MCF 10A (cell line): Measurements from ENCODE around the gene PARD3B. TPM values are rescaled to one million over a fixed set of nuclear protein-coding genes. Genes with fewer than 3 reads are reported as not detected.
A peak's percentile ranks its signal among the peaks of the same experiment; 100 is the strongest.

Experiments
- BruUV-seq: library from RNA; stranded (reverse); fragments of 400-500 nt; replicated peaks from 2 replicates; lab custom pipeline; 2021; lab: Mats Ljungman, UMichigan
- CTCF ChIA-PET: fragments of 300-600 bp; sonication (Branson Sonifier 250); formaldehyde crosslinking; extraction: SDS; loops from one replicate; lab custom pipeline; 2021; ENCODE audit warnings: antibody characterized with exemption, inconsistent platforms; lab: Yijun Ruan, JAX
- POLR2A ChIA-PET: fragments of 300-600, 350-650 bp; sonication (Branson Sonifier 250); formaldehyde crosslinking; extraction: SDS; loops from one replicate; lab custom pipeline; 2020; ENCODE audit warnings: antibody characterized with exemption, inconsistent platforms; lab: Yijun Ruan, JAX
- DNase-seq: peaks from one replicate; pipeline ENCODE4 v3.0.0-alpha.2; 2018; ENCODE audit not compliant: unreplicated experiment
- H3K27ac Mint-ChIP-seq: one replicate; pipeline ENCODE4 v1.8.0; 2022; ENCODE audit warnings: mild to moderate bottlenecking, low read depth, mixed read lengths; ENCODE audit not compliant: unreplicated experiment
- H3K27me3 Mint-ChIP-seq: one replicate; pipeline ENCODE4 v1.8.0; 2022; ENCODE audit warnings: mixed read lengths; ENCODE audit not compliant: insufficient read depth, unreplicated experiment
- H3K36me3 Mint-ChIP-seq: one replicate; pipeline ENCODE4 v1.8.0; 2022; ENCODE audit warnings: mild to moderate bottlenecking, moderate library complexity, mixed read lengths; ENCODE audit not compliant: insufficient read depth, unreplicated experiment
- H3K4me1 Mint-ChIP-seq: one replicate; pipeline ENCODE4 v1.8.0; 2022; ENCODE audit warnings: mixed read lengths; ENCODE audit not compliant: insufficient read depth, unreplicated experiment
- H3K4me3 Mint-ChIP-seq: one replicate; pipeline ENCODE4 v1.8.0; 2022; ENCODE audit warnings: mild to moderate bottlenecking, moderate library complexity, mixed read lengths; ENCODE audit not compliant: unreplicated experiment
- H3K9me3 Mint-ChIP-seq: one replicate; pipeline ENCODE4 v1.8.0; 2022; ENCODE audit warnings: mixed read lengths; ENCODE audit not compliant: unreplicated experiment
- CTCF ChIP-seq: fragments of 200-600 bp; IDR thresholded peaks from one replicate; pipeline ENCODE4 v1.8.0; 2022; ENCODE audit warnings: antibody characterized with exemption, mild to moderate bottlenecking; ENCODE audit not compliant: unreplicated experiment
- intact Hi-C: fragments of 100-400 bp; cut with micrococcal nuclease; formaldehyde crosslinking; loops from 2 replicates; pipeline ENCODE4 v1.14.1; 2022
- total RNA-seq: library from RNA; stranded (reverse); gene quantifications from 2 replicates; pipeline ENCODE4 v1.2.3, GENCODE V29; 2022

PARD3B gene
- total RNA-seq, 1 experiment from 2014 or later, result 11.6 TPM

GRCh38 chr2:204869132-204869823, 324.0 kb downstream of the PARD3B start:
- CTCF ChIA-PET, result interaction anchor here (0.6 to 1.2 kb wide), 2 partner anchors 9 to 807 kb away, joined by 3 read pairs; no protein-coding TSS in a partner anchor
- peak; percentile 16 for DNase-seq
- TF ChIP-seq CTCF, result no peak
- intact Hi-C loops, result no loop called here
- Mint-ChIP-seq H3K4me1 (peaks cover 17% of the 10 kb centered on the region), H3K4me3 (no peak overlapping the region), H3K27me3 (no peaks in the 10 kb centered on the region), H3K9me3 (no peaks in the 10 kb centered on the region), H3K27ac (no peak overlapping the region), H3K36me3 (no peaks in the 10 kb centered on the region)
- no TSS peak for BruUV-seq
- POLR2A ChIA-PET, result no interaction called here

DNA sequence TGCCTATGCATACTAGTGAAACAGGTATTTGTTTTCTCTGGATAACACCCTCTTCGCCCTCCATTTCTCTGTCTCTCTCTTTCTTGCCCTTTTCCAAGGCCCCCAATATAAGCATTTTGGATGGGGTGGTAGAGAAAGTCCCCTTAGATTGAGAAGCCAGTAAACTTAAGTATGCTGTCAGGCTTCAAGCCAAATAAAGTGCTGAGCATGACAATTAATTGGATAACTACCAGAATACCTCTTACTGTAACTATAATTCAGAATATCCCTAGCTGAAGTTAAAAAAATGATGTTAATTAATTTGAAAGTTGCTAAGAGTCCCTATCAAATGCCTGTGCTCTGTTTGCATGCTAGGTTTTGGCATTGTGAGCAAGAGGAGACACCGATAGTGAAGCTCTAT, 324.8 kb downstream of the PARD3B start:
- H3K27ac Mint-ChIP-seq, result no peak overlapping the region

DNA sequence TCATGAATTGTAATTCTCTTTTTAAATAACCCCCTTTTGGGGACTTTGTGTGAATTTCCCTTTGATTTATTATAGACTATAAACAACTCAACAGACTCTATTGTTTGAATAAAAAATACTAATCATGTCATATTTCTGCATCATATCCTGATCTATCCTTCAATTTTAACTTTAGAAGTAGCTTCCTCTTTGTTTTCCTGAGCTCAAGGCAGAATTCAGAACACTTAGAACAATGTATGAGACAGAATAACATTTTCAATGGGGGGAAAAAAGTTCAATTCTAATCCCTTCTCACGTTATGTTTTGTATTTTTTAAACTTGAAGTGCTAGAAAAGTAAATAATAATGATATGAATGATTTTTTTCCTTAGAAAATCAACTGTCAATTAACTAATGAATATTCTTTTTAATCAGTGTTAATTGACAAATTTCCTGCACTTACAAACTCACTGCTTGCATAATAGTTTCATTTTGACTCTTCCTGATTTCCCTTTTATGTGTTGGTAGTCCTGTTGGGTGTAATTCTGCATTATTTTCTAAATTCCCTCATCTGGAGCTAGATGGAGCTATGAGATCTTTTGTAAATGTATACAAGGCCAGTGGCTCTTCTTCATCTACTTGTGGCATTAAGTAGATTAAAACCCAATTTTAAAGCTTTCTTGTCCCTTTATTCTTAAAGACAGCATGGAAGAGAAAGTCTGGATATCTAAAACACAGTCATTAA, 326.1 kb downstream of the PARD3B start:
- intact Hi-C loops, result loop anchor here (1.0 to 5.0 kb wide), 5 partner anchors 544 to 1056 kb away; no protein-coding TSS in a partner anchor
- no peaks in the 10 kb centered on the region for H3K36me3 Mint-ChIP-seq
- H3K27me3 Mint-ChIP-seq, result no peaks in the 10 kb centered on the region
- DNase-seq, result peak; percentile 47
- ChIA-PET CTCF (interaction anchor here (0.6 to 5.5 kb wide), 12 partner anchors 10 to 1053 kb away, joined by 3 to 61 read pairs (median 4); no protein-coding TSS in a partner anchor), POLR2A (no interaction called here)
- TF ChIP-seq CTCF, result peak; percentile 30
- H3K4me1 Mint-ChIP-seq, result peaks cover 17% of the 10 kb centered on the region
- peak overlapping the region; percentile 7 for H3K27ac Mint-ChIP-seq
- BruUV-seq, result no TSS peak
- H3K4me3 Mint-ChIP-seq, result no peak overlapping the region
- no peaks in the 10 kb centered on the region for H3K9me3 Mint-ChIP-seq

More for the DNA sequence above, 324.8 kb downstream of the PARD3B start:
- no peak for TF ChIP-seq CTCF
- no TSS peak for BruUV-seq
- Mint-ChIP-seq H3K9me3 (no peaks in the 10 kb centered on the region), H3K27me3 (no peaks in the 10 kb centered on the region), H3K4me3 (no peak overlapping the region), H3K36me3 (no peaks in the 10 kb centered on the region), H3K4me1 (peaks cover 17% of the 10 kb centered on the region)
- ChIA-PET POLR2A (interaction anchor here (0.5 kb wide), 1 partner anchor 342 kb away, joined by 3 read pairs; no protein-coding TSS in a partner anchor), CTCF (interaction anchor here (0.6 to 5.5 kb wide), 3 partner anchors 593 to 817 kb away, joined by 3 to 61 read pairs (median 7); no protein-coding TSS in a partner anchor)
- DNase-seq, result no peak
- intact Hi-C loops, result loop anchor here (5.0 kb wide), 3 partner anchors 543 to 1057 kb away; no protein-coding TSS in a partner anchor

DNA sequence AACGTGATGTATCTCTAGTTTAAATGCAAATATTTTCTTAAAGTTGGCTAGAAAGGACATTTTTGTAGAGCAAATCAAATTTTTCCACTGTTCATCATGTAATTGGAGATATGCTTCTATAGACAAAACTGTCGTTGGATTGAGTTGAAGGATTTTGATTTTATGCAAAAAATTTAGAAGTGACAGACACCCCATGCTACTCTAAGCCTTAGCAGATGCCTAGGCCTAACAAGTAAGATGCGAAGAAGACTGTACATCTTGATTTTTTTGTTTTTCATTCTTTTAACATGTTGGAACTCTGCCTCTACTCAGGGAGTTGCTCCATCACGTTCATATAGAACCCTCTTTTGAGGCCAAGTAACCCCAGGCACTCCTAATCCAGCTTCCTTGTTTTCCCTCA, 331.0 kb downstream of the PARD3B start:
- BruUV-seq, result no TSS peak
- H3K4me3 Mint-ChIP-seq, result no peak overlapping the region
- DNase-seq, result no peak

More for the DNA sequence above, 331.0 kb downstream of the PARD3B start:
- Mint-ChIP-seq H3K36me3 (peaks cover 6% of the 10 kb centered on the region), H3K27me3 (no peaks in the 10 kb centered on the region), H3K4me1 (peaks cover 5% of the 10 kb centered on the region), H3K9me3 (no peaks in the 10 kb centered on the region), H3K27ac (no peak overlapping the region)
- TF ChIP-seq CTCF, result no peak
- intact Hi-C loops, result no loop called here
- CTCF ChIA-PET, result interaction anchor here (0.6 to 0.9 kb wide), 2 partner anchors 64 to 799 kb away, joined by 4 read pairs; no protein-coding TSS in a partner anchor
- POLR2A ChIA-PET, result no interaction called here
